ENCODE data around the gene NFIA.

The NFIA gene

DNA sequence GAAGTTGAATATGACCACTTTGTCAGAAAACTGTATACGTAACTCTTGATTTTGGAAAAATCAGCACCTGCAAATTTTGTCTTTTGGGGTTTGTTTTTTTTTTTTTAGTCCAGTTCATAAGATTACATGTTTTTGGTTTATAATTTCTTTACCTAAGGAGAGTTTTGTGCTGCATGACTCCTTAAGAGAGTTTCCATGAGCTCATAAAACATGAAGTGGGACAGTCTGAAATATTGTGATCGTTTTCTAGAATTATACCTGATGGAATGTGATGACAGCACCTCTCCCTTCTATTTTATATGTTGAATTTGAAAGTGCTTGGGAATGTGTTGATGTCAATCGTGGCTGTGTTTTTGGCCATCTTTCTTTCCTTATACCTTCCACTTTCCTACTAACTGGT lies 158.5 kb downstream of the NFIA start:
- Histone ChIP-seq H3K9ac (no peak overlapping the region), H3K4me2 (no peak overlapping the region), H3K4me1 (ENCODE audit: low read depth, poor library complexity, severe bottlenecking) (peaks cover 16% of the 10 kb centered on the region), H3K27me3 (ENCODE audit: insufficient read depth, low read depth) (no peaks in the 10 kb centered on the region), H3K4me3 (IDR thresholded peaks at IDR 0.05; ENCODE audit: insufficient read depth, low read depth, low read length) (no peak overlapping the region), H4K20me1 (ENCODE audit: insufficient read depth) (no peaks in the 10 kb centered on the region), H3K79me2 (ENCODE audit: insufficient read depth, low read depth) (no peaks in the 10 kb centered on the region), H2AFZ (ENCODE audit: low read depth) (no peak overlapping the region), H3K36me3 (ENCODE audit: insufficient read depth) (no peaks in the 10 kb centered on the region), H3K27ac (no peak overlapping the region)
- TF ChIP-seq, protein P1, sequence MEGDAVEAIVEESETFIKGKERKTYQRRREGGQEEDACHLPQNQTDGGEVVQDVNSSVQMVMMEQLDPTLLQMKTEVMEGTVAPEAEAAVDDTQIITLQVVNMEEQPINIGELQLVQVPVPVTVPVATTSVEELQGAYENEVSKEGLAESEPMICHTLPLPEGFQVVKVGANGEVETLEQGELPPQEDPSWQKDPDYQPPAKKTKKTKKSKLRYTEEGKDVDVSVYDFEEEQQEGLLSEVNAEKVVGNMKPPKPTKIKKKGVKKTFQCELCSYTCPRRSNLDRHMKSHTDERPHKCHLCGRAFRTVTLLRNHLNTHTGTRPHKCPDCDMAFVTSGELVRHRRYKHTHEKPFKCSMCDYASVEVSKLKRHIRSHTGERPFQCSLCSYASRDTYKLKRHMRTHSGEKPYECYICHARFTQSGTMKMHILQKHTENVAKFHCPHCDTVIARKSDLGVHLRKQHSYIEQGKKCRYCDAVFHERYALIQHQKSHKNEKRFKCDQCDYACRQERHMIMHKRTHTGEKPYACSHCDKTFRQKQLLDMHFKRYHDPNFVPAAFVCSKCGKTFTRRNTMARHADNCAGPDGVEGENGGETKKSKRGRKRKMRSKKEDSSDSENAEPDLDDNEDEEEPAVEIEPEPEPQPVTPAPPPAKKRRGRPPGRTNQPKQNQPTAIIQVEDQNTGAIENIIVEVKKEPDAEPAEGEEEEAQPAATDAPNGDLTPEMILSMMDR (conservative IDR thresholded peaks at IDR 0.05; ENCODE audit: low read depth, low read length), result no peak

DNA sequence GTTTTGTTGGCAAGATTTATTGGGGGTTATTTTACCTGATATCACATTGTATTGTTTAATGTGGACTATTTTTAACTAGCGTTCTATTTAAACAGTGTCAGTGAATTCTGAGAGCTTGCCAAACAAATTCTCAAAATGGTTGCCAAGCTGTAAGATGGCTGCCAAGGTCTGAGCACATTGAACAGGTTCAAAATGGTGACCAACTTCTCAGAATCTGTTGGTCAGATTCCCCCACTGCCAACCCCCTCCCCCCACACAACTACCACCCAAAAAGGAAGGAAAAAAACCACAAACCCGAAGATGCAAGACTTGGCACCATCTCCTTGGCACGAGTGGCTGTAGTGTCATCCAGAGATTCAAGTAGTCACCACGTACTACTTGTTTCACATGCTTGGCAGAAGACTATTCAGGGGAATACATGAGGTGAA lies 159.1 kb downstream of the NFIA start:
- H3K79me2 ChIP-seq (ENCODE audit: insufficient read depth, low read depth), result no peaks in the 10 kb centered on the region

DNA sequence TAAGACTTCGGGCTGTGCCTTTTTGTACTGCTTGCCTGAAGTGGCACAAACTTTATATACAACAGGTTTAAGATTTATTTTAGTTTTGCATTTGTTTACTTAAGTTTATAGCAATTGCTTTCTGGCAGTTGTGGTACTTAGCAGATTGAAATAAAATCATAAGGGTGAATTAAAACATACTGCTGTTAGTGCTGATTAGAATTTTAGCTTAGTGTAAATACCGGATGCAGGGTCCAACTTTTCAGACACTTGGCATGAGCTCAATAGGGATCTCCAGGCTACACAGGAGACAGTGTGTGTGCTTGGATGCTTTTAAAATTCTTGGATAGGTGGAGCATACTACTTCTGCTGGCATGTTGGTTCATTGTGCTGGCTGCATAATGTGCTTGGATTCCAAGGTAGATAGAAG lies 159.6 kb downstream of the NFIA start:
- H3K4me1 ChIP-seq (ENCODE audit: low read depth, poor library complexity, severe bottlenecking), result peaks cover 16% of the 10 kb centered on the region
- no peaks in the 10 kb centered on the region for H4K20me1 ChIP-seq (ENCODE audit: insufficient read depth)
- H3K27ac ChIP-seq, result no peak overlapping the region
- H3K9ac ChIP-seq, result no peak overlapping the region
- H2AFZ ChIP-seq (ENCODE audit: low read depth), result no peak overlapping the region
- no peak overlapping the region for H3K4me2 ChIP-seq
- TF ChIP-seq, protein P1 (conservative IDR thresholded peaks at IDR 0.05; ENCODE audit: low read depth, low read length), result no peak
- no peaks in the 10 kb centered on the region for H3K36me3 ChIP-seq (ENCODE audit: insufficient read depth)
- no peak overlapping the region for H3K4me3 ChIP-seq (IDR thresholded peaks at IDR 0.05; ENCODE audit: insufficient read depth, low read depth, low read length)
- no peaks in the 10 kb centered on the region for H3K79me2 ChIP-seq (ENCODE audit: insufficient read depth, low read depth)
- no peaks in the 10 kb centered on the region for H3K27me3 ChIP-seq (ENCODE audit: insufficient read depth, low read depth)

More for the DNA sequence above, 159.1 kb downstream of the NFIA start:
- TF ChIP-seq, protein P1 (conservative IDR thresholded peaks at IDR 0.05; ENCODE audit: low read depth, low read length), result no peak
- Histone ChIP-seq H3K9ac (no peak overlapping the region), H3K36me3 (ENCODE audit: insufficient read depth) (no peaks in the 10 kb centered on the region), H2AFZ (ENCODE audit: low read depth) (no peak overlapping the region), H3K4me1 (ENCODE audit: low read depth, poor library complexity, severe bottlenecking) (peaks cover 16% of the 10 kb centered on the region), H3K27ac (no peak overlapping the region), H3K27me3 (ENCODE audit: insufficient read depth, low read depth) (no peaks in the 10 kb centered on the region), H3K4me3 (IDR thresholded peaks at IDR 0.05; ENCODE audit: insufficient read depth, low read depth, low read length) (no peak overlapping the region), H3K4me2 (no peak overlapping the region), H4K20me1 (ENCODE audit: insufficient read depth) (no peaks in the 10 kb centered on the region)

DNA sequence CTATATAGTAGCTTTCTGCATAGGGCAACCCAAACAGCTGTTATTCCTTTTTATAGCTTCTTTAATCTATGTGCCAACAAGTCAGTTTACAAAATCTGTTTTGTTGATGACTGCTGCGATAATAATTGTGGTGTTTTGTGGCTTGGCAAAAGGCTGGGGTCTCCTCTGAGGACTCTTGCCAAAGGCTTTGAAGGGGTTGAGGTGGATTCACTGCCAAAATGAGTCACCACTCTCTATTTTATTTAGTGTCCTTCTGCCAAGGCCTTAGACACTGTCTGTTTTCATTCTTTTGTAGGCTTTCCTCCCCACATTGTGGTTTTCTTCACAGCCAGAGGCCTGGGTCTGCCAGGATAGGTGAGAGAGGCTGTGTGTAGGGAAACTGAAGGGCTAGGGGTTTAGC lies 161.8 kb downstream of the NFIA start:
- TF ChIP-seq, protein P1 (conservative IDR thresholded peaks at IDR 0.05; ENCODE audit: low read depth, low read length), result no peak
- Histone ChIP-seq H4K20me1 (ENCODE audit: insufficient read depth) (no peaks in the 10 kb centered on the region), H3K79me2 (ENCODE audit: insufficient read depth, low read depth) (no peaks in the 10 kb centered on the region), H3K27ac (no peak overlapping the region), H3K4me3 (IDR thresholded peaks at IDR 0.05; ENCODE audit: insufficient read depth, low read depth, low read length) (no peak overlapping the region), H2AFZ (ENCODE audit: low read depth) (no peak overlapping the region), H3K27me3 (ENCODE audit: insufficient read depth, low read depth) (no peaks in the 10 kb centered on the region), H3K4me1 (ENCODE audit: low read depth, poor library complexity, severe bottlenecking) (peaks cover 16% of the 10 kb centered on the region), H3K9ac (no peak overlapping the region), H3K36me3 (ENCODE audit: insufficient read depth) (no peaks in the 10 kb centered on the region), H3K4me2 (peak overlapping the region; percentile 17)
